ENCODE data around the gene IGLL5.

The IGLL5 gene

GRCh38 chr22:22882033-22882717 lies 5.4 kb upstream of the IGLL5 start:
- ChIA-PET POLR2A (no interaction called here), CTCF (interaction anchor here (0.7 to 8.3 kb wide), 16 partner anchors 10 to 296 kb away, joined by 3 to 107 read pairs (median 10); no protein-coding TSS in a partner anchor)
- Histone ChIP-seq H3K27ac (ENCODE audit: extremely low read depth, low read depth, low read length) (no peak overlapping the region), H3K9me3 (ENCODE audit: control insufficient read depth, insufficient read depth, low read depth, low read length) (no peaks in the 10 kb centered on the region), H3K4me3 (ENCODE audit: low read depth, low read length) (no peak overlapping the region), H3K4me1 (ENCODE audit: control insufficient read depth, insufficient read depth, low read length) (no peaks in the 10 kb centered on the region), H3K36me3 (ENCODE audit: control insufficient read depth in 2 of 2, insufficient read depth in 1 of 2, low read length in 2 of 2) (no peaks in the 10 kb centered on the region)
- no peak for TF ChIP-seq ZNF629 (tag by site-specific recombination; IDR thresholded peaks at IDR 0.05)
- no peak for TF ChIP-seq MYNN (tag by site-specific recombination; IDR thresholded peaks at IDR 0.05; ENCODE audit: borderline replicate concordance)
- TF ChIP-seq ZBTB26 (tag by site-specific recombination; optimal IDR thresholded peaks at IDR 0.05) = no peak
- no peak for TF ChIP-seq MZF1 (tag by site-specific recombination; IDR thresholded peaks at IDR 0.05; ENCODE audit: borderline replicate concordance)
- TF ChIP-seq ZNF335 (tag by site-specific recombination; conservative IDR thresholded peaks at IDR 0.05) = no peak
- TF ChIP-seq ZNF626 (tag by site-specific recombination; IDR thresholded peaks at IDR 0.05) = no peak
- TF ChIP-seq ZNF302 (tag by site-specific recombination; IDR thresholded peaks at IDR 0.05; ENCODE audit: low read depth) = no peak
- TF ChIP-seq ZNF658 (tag by site-specific recombination; IDR thresholded peaks at IDR 0.05) = no peak
- TF ChIP-seq ZFP37 (tag by site-specific recombination; IDR thresholded peaks at IDR 0.05) = no peak
- TF ChIP-seq ZNF112 (tag by site-specific recombination; IDR thresholded peaks at IDR 0.05) = no peak
- TF ChIP-seq MEIS1 (CRISPR knock-in tag; IDR thresholded peaks at IDR 0.05; ENCODE audit: borderline replicate concordance) = no peak
- TF ChIP-seq ZSCAN18 (tag by site-specific recombination; IDR thresholded peaks at IDR 0.05) = no peak
- TF ChIP-seq ZNF488 (tag by site-specific recombination; IDR thresholded peaks at IDR 0.05) = no peak
- TF ChIP-seq ZNF768 (tag by site-specific recombination; IDR thresholded peaks at IDR 0.05) = no peak
- TF ChIP-seq ZNF132 (tag by site-specific recombination; IDR thresholded peaks at IDR 0.05; ENCODE audit: borderline replicate concordance) = no peak
- TF ChIP-seq ZBTB6 (tag by site-specific recombination; IDR thresholded peaks at IDR 0.05) = no peak
- no peak for TF ChIP-seq ZNF214 (tag by site-specific recombination; IDR thresholded peaks at IDR 0.05; ENCODE audit: borderline replicate concordance)
- no peak for TF ChIP-seq SCRT1 (tag by site-specific recombination; IDR thresholded peaks at IDR 0.05; ENCODE audit: borderline replicate concordance)

GRCh38 chr22:22883090-22883727 lies 4.4 kb upstream of the IGLL5 start:
- Histone ChIP-seq H3K4me3 (ENCODE audit: low read depth, low read length) (no peak overlapping the region), H3K4me1 (ENCODE audit: control insufficient read depth, insufficient read depth, low read length) (no peaks in the 10 kb centered on the region), H3K27ac (ENCODE audit: extremely low read depth, low read depth, low read length) (no peak overlapping the region), H3K36me3 (ENCODE audit: control insufficient read depth in 2 of 2, insufficient read depth in 1 of 2, low read length in 2 of 2) (no peaks in the 10 kb centered on the region), H3K9me3 (ENCODE audit: control insufficient read depth, insufficient read depth, low read depth, low read length) (no peaks in the 10 kb centered on the region)
- ChIA-PET POLR2A (interaction anchor here (0.9 to 1.0 kb wide), 2 partner anchors 113 to 129 kb away, joined by 3 to 4 read pairs; no protein-coding TSS in a partner anchor), CTCF (interaction anchor here (0.7 to 8.3 kb wide), 49 partner anchors 9 to 688 kb away, joined by 3 to 107 read pairs (median 7); no protein-coding TSS in a partner anchor)
- no peak for TF ChIP-seq KLF16 (tag by site-specific recombination; IDR thresholded peaks at IDR 0.05)
- TF ChIP-seq ZNF561 (tag by site-specific recombination; IDR thresholded peaks at IDR 0.05; ENCODE audit: borderline replicate concordance) = no peak
- TF ChIP-seq ZBTB1 (tag by site-specific recombination; IDR thresholded peaks at IDR 0.05) = no peak
- TF ChIP-seq ZNF449 (tag by site-specific recombination; IDR thresholded peaks at IDR 0.05) = no peak
- no peak for TF ChIP-seq ZFP3 (tag by site-specific recombination; IDR thresholded peaks at IDR 0.05; ENCODE audit: low read depth)
- TF ChIP-seq ZBTB21 (tag by site-specific recombination; IDR thresholded peaks at IDR 0.05) = no peak
- no peak for TF ChIP-seq ZNF677 (tag by site-specific recombination; IDR thresholded peaks at IDR 0.05)
- TF ChIP-seq TCF7L2 (IDR thresholded peaks at IDR 0.05; ENCODE audit: borderline replicate concordance, low read depth, low read length) = no peak
- no peak for TF ChIP-seq GLI4 (tag by site-specific recombination; IDR thresholded peaks at IDR 0.05)
- TF ChIP-seq ZSCAN18 (tag by site-specific recombination; IDR thresholded peaks at IDR 0.05) = no peak
